NCI-H2029 (cell line): Measurements from ENCODE around the gene R3HDM2.

Experiments
- DNase-seq: peaks from one replicate; lab custom pipeline; 2025; lab: John Stamatoyannopoulos, UW

R3HDM2 gene

DNA sequence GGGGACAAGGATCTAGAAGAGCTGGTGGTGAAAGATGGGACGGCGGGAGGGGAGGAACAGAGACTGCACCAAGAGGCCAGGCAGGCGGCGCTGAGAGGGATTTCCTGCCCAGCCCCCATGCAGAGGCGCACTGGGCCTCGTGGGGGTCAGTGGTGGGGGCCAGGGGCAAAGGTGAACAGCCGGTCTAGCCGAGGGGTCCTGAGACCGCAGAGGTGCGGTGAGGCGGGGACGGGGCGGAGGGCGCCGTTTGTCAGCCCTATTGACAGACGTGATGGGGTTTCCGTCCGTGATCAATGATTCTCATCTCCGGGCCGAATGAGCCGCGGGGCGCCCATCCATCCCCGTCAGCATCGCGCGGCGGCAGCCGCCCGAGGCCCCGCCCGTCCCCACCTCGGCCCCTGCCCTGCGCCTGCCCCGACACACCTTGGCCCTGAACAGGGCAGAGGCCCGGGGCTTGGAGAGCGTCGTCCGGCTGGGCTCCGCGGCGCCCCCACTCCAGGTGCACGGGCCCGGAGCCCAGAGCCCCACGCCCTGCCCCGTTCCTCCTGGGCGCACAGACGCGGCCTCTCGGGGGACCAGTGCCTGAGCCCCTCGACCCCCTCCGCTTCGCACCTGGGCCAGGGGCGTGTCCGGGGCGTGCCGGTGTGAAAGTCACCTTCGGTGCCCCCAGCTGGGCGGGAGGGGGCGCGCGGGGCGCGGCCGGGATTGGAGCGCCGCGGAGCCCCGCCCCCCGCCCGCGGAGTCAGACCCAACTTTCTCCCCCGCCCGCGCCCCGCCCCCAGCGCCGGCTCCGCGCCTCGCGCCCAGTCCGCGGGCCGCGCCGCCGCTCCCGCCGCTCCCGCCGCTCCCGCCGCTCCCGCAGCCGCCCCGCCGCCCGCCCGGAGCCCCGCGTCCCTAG, 214.6 kb downstream of the R3HDM2 start, which contains the start of gene NXPH4:
Gene NXPH4 (plus strand): TSS at position 781 of the 898 bp plus-strand sequence. CDS start 176 bp downstream, outside the sequence.
- DNase-seq = peak; percentile 12

DNA sequence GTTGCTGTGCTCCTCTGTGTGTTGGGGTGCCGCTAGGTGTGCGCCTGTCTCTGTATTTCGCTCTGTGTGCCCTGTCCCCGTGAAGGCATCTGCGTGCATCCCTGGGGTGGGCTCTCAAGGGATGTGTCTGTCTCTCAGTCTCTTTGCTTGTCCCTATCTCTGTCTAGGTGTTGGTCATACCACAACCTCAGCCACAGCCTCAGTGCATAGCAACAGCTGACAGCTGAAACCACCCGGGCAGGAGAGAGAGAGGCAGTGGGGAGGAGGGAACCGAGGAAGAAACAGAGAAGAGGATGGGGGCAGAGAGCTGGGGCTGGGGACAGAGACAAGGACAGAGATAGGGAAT, 215.2 kb downstream of the R3HDM2 start:
- DNase-seq = no peak

DNA sequence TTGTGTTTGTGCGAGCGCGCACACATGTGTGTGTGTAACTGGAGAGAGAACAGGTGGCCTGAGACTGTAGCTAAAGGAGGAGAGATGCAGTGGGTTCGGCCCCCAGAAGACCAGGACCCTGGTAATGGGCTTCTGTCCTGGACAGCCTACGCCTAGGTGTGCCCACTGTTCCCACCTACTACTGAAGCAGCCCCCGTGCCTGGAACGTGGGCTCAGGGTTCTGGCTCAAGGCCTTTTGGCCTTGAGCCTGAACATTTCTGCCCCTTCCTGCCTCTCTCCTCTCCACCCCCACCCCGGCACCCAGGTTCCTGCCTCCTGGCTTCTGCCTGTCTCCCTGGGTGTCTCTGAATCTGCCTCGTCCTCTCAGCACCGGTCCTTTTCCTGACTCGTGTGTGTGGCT, 215.8 kb downstream of the R3HDM2 start:
- DNase-seq = no peak

- DNase-seq = peak; percentile 62
Measured at GRCh38 chr12:57214398-57214781, 216.5 kb downstream of the R3HDM2 start.

DNA sequence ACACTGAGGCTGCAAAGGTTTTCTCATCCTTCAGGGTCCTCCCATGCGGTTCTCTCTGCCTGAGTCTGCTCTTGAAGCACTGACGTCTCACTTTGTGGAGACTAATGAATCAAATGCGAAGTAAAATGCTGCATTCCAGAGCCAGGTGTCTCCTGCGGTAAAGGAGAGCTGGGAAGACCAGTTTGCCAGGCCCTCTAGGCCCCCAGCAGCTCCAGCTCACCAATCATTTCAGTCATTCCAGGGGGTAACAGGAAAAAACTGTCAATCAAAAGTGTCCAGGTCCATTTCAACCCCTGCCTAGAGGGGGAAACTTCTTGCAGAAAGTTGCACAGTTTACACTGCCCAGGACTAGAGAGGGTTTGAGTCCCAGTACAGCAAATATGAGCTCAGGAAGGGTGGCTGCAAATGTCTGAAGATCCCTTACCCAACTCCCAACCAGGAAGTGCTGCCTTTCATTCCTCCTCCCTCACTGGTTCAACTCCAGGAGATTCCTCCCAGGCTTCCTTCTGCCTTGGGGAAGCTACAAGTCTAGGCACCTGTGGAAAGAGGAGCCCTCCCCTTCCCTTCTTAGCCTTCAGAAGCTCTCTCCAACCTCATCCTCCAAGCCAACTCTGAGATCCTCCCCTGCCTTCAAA, 217.0 kb downstream of the R3HDM2 start:
- DNase-seq = no peak

DNA sequence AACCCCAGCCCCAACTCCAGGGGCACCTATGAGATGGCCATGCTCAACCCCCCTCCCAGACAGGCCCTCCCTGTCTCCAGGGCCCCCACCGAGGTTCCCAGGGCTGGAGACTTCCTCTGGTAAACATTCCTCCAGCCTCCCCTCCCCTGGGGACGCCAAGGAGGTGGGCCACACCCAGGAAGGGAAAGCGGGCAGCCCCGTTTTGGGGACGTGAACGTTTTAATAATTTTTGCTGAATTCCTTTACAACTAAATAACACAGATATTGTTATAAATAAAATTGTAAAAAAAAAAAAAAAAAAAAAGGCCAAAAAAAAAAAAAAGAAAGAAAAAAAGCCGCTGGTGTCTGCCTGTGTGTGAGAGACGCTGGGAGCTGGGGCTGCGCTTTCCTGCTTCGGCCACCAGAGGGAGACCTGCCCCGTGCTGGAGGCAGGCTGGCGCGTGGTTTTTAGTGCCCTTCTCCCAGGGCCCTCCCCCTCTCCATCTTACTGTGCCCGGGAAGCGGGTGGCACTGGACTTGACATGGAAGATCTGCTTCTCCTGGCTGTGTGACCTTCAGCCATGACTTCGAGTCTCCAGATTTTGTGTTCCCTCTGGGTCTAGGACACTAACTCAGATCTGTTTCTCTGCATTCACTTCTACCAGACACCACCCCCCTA, 217.7 kb downstream of the R3HDM2 start:
- peak; percentile 81 for DNase-seq

- DNase-seq = no peak
Measured at GRCh38 chr12:57212701-57213057, 218.2 kb downstream of the R3HDM2 start.

DNA sequence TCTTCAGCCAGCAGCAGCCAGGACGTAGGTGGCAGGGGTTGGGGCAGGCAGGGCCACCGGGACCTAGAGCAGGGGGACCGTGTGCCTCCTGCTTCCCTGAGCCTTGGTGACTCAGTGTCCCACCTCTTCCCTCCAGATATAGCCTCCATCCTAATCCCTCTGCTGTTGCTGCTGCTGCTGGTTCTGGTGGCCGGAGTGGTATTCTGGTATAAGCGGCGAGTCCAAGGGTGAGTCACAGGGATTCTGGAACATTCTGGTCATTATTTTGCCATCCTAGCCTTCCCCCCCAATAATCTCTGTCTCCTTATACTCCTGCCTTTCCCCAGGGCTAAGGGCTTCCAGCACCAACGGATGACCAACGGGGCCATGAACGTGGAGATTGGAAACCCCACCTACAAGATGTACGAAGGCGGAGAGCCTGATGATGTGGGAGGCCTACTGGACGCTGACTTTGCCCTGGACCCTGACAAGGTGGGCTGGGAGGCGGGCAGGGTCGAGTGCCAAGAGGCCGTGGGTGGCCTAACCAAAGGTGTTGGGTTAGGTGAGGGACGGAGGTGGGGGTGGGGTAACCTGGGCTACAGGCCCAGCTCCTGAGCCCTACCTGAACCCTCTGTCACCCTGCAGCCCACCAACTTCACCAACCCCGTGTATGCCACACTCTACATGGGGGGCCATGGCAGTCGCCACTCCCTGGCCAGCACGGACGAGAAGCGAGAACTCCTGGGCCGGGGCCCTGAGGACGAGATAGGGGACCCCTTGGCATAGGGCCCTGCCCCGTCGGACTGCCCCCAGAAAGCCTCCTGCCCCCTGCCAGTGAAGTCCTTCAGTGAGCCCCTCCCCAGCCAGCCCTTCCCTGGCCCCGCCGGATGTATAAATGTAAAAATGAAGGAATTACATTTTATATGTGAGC, 218.8 kb downstream of the R3HDM2 start:
- DNase-seq = no peak

GRCh38 chr12:57210926-57211692, 219.7 kb downstream of the R3HDM2 start:
- no peak for DNase-seq

DNA sequence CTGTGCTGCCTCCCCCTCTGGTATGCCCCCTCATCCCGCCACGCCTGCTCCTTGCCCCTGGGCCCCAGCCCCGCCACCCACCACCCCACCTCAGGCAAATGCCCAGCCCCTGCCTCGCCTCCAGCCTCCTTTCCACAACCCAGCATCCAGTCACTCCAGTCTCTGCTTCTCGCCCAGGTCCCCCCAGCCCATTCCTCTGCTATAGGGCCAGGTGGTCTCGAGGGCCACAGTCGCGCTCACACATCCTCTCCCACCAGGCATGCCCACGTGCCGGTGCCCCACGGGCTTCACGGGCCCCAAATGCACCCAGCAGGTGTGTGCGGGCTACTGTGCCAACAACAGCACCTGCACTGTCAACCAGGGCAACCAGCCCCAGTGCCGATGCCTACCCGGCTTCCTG, 220.4 kb downstream of the R3HDM2 start:
- DNase-seq = no peak

GRCh38 chr12:57209916-57210315, 220.9 kb downstream of the R3HDM2 start:
- DNase-seq = no peak

DNA sequence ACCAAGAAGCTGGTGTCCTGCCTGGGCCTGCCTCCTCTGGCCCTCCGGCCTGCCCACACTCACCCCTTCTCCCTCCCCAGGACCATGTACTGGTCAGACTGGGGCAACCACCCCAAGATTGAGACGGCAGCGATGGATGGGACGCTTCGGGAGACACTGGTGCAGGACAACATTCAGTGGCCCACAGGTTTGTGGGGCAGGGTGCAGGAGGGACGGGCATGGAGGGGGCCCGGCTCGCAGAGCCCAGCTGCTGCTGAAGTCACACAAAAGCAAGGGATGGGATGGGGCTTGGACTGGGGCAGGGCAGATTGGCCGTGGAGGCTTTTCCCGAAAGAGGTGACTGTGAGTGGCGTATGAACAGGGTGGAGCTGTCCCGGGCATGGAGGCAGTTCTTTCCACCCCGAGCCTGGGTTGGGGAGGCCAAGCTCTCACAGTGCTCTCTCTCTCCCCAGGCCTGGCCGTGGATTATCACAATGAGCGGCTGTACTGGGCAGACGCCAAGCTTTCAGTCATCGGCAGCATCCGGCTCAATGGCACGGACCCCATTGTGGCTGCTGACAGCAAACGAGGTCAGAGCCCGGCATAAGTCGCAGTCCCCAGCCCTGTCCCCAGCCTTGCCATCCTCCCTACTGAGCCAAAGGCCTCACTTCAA, 222.1 kb downstream of the R3HDM2 start:
- no peak for DNase-seq

DNA sequence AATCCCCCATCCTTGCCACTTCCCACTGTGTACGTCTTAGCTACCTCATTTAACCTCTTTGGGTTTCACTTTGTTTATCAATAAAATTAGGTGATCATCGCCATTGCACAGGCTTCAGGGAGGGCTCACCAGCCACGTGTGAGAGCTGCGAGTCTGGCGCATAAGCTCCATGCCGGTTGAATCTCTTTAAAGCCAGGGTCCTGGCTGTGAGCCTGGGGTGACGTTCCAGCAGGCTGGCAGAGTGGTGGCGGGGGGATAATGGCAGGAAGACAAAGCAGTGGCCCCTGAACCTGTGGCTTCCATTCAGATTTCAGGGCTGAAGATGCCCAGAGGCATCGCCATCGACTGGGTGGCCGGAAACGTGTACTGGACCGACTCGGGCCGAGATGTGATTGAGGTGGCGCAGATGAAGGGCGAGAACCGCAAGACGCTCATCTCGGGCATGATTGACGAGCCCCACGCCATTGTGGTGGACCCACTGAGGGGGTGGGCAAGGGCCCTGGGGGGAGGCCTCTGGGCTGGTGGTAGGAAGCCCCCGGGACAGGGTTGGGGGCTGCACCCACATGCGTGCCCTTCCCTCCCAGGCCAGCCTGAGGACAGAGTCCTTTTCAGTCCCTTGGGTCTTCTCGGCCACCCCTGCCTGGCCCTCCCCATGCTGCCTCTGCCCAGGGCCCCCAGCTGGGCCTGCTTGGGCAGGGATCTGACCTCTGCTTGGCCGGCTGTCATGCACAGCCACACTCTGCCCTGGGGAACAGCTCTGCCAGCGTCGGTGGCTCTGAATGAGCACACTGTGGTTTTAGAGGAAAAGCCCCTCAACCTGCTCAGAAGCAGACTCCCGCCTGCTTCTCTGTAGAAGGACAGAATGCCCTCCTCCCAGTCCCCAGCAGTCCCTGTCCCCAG, 222.9 kb downstream of the R3HDM2 start:
- DNase-seq = no peak

- DNase-seq = no peak
Measured at GRCh38 chr12:57205931-57206330, 224.9 kb downstream of the R3HDM2 start.

GRCh38 chr12:57205186-57205585, 225.7 kb downstream of the R3HDM2 start:
- DNase-seq = no peak

DNA sequence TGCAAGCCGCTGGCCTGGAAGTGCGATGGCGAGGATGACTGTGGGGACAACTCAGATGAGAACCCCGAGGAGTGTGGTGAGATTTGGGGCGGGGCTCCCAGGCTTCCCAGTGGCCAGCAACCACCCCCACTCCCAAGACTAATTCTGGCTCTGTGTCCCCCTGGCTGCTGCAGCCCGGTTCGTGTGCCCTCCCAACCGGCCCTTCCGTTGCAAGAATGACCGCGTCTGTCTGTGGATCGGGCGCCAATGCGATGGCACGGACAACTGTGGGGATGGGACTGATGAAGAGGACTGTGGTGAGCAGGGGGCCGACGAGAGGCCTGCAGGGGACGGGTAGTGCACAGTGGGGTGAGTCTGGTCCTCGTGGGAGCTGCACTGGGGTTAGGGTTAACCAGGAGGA, 226.4 kb downstream of the R3HDM2 start:
- DNase-seq = no peak

DNA sequence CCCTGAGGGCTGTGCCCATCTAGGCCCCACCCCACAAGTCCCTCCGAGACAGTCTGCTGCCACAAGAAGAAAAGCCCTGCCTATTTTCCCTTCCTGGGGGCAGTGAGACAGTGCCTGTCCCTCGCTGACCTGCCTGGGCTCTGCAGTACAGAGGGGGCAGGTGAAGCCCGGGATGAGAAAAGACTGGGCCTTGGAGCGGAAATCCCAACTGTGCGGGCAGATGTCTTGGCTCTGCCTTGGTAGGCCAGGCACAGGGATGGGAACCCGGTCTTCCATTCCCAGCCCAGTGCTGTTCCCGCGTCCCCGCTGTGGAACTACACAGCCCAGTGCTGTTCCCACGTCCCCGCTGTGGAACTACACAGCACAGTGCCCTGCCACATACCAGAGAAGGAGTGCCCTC, 227.1 kb downstream of the R3HDM2 start:
- DNase-seq = no peak
